HL-60 (cell line): ENCODE measurements around the gene ALOX12B.

Experiments
- DNase-seq, 2 experiments: peaks; one replicate each; pipeline ENCODE4 v3.0.0-alpha.2; 2010 to 2020; ENCODE audit warnings: low read depth in 1 of 2, low spot score in 1 of 2
- H3K27ac ChIP-seq: fragments of 250-450 bp; sonication (Bioruptor Pico); replicated peaks from 2 replicates; pipeline ENCODE4 v1.5.1; 2020; ENCODE audit warnings: mild to moderate bottlenecking, moderate library complexity
- H3K27me3 ChIP-seq: fragments of 250-450 bp; sonication (Bioruptor Pico); 2 replicates; pipeline ENCODE4 v1.5.1; 2021; ENCODE audit warnings: mild to moderate bottlenecking, moderate library complexity; ENCODE audit not compliant: insufficient read depth, poor library complexity, severe bottlenecking
- H3K4me3 ChIP-seq: replicated peaks from 2 replicates; pipeline ENCODE4 v1.5.1; 2011; ENCODE audit warnings: mild to moderate bottlenecking, control low read depth, low read length; ENCODE audit not compliant: insufficient read depth
- GABPA ChIP-seq: IDR thresholded peaks from 2 replicates; pipeline ENCODE4 v1.6.1; 2012; ENCODE audit warnings: low read depth
- POLR2AphosphoS5 ChIP-seq: IDR thresholded peaks from 2 replicates; pipeline ENCODE4 v1.6.1; 2012; ENCODE audit warnings: low read depth
- SPI1 ChIP-seq: IDR thresholded peaks from 2 replicates; pipeline ENCODE4 v1.6.1; 2012; ENCODE audit warnings: low read depth, mild to moderate bottlenecking, borderline replicate concordance
- TF ChIP-seq, protein P1 (sequence below): IDR thresholded peaks from one replicate; pipeline ENCODE4 v1.5.1; 2011; ENCODE audit warnings: low read length, control low read depth, inconsistent platforms; ENCODE audit not compliant: insufficient read depth
- TF ChIP-seq, protein P2 (sequence below): IDR thresholded peaks from 2 replicates; pipeline ENCODE4 v1.6.1; 2012; ENCODE audit warnings: low read depth; ENCODE audit not compliant: insufficient replicate concordance

Gene ALOX12B

DNA sequence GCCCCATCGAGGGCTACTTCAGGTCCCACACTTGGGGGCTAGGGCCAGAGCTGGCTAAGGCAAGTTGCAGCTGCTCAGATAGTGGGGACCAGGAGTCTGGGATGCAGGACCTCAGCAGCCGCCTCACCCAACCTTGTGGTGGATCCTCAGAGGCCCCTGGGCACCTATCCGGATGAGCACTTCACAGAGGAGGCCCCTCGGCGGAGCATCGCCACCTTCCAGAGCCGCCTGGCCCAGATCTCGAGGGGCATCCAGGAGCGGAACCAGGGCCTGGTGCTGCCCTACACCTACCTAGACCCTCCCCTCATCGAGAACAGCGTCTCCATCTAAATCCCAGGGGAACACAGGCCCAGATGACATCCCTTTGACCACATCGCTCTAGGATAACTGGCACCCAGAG, 39.3 kb downstream of the ALOX12B start:
- H3K4me3 ChIP-seq: no peak overlapping the region
- TF ChIP-seq SPI1 (no peak), POLR2AphosphoS5 (no peak), GABPA (no peak)
- TF ChIP-seq, protein P1, sequence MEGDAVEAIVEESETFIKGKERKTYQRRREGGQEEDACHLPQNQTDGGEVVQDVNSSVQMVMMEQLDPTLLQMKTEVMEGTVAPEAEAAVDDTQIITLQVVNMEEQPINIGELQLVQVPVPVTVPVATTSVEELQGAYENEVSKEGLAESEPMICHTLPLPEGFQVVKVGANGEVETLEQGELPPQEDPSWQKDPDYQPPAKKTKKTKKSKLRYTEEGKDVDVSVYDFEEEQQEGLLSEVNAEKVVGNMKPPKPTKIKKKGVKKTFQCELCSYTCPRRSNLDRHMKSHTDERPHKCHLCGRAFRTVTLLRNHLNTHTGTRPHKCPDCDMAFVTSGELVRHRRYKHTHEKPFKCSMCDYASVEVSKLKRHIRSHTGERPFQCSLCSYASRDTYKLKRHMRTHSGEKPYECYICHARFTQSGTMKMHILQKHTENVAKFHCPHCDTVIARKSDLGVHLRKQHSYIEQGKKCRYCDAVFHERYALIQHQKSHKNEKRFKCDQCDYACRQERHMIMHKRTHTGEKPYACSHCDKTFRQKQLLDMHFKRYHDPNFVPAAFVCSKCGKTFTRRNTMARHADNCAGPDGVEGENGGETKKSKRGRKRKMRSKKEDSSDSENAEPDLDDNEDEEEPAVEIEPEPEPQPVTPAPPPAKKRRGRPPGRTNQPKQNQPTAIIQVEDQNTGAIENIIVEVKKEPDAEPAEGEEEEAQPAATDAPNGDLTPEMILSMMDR: no peak
- TF ChIP-seq, protein P2, sequence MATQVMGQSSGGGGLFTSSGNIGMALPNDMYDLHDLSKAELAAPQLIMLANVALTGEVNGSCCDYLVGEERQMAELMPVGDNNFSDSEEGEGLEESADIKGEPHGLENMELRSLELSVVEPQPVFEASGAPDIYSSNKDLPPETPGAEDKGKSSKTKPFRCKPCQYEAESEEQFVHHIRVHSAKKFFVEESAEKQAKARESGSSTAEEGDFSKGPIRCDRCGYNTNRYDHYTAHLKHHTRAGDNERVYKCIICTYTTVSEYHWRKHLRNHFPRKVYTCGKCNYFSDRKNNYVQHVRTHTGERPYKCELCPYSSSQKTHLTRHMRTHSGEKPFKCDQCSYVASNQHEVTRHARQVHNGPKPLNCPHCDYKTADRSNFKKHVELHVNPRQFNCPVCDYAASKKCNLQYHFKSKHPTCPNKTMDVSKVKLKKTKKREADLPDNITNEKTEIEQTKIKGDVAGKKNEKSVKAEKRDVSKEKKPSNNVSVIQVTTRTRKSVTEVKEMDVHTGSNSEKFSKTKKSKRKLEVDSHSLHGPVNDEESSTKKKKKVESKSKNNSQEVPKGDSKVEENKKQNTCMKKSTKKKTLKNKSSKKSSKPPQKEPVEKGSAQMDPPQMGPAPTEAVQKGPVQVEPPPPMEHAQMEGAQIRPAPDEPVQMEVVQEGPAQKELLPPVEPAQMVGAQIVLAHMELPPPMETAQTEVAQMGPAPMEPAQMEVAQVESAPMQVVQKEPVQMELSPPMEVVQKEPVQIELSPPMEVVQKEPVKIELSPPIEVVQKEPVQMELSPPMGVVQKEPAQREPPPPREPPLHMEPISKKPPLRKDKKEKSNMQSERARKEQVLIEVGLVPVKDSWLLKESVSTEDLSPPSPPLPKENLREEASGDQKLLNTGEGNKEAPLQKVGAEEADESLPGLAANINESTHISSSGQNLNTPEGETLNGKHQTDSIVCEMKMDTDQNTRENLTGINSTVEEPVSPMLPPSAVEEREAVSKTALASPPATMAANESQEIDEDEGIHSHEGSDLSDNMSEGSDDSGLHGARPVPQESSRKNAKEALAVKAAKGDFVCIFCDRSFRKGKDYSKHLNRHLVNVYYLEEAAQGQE: no peak
- no peak for DNase-seq
- no peaks in the 10 kb centered on the region for H3K27me3 ChIP-seq
- no peak overlapping the region for H3K27ac ChIP-seq

DNA sequence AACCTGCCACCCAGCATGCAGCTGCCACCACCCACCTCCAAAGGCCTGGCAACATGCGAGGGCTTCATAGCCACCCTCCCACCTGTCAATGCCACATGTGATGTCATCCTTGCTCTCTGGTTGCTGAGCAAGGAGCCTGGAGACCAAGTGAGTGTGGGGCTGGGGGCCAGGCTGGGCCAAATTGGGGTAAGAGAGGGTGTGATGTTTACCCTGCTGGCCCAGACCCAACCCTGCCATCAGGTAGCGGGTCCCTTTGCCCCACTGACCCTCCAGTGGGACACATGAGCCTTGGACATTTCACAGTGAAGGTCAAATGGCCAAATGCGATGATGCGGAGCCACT, 39.8 kb downstream of the ALOX12B start:
- TF ChIP-seq, protein P2: no peak
- TF ChIP-seq, protein P1: no peak
- TF ChIP-seq SPI1: no peak
- no peak for TF ChIP-seq GABPA
- no peak for TF ChIP-seq POLR2AphosphoS5
- no peak for DNase-seq
- Histone ChIP-seq H3K4me3 (no peak overlapping the region), H3K27me3 (no peaks in the 10 kb centered on the region), H3K27ac (no peak overlapping the region)

DNA sequence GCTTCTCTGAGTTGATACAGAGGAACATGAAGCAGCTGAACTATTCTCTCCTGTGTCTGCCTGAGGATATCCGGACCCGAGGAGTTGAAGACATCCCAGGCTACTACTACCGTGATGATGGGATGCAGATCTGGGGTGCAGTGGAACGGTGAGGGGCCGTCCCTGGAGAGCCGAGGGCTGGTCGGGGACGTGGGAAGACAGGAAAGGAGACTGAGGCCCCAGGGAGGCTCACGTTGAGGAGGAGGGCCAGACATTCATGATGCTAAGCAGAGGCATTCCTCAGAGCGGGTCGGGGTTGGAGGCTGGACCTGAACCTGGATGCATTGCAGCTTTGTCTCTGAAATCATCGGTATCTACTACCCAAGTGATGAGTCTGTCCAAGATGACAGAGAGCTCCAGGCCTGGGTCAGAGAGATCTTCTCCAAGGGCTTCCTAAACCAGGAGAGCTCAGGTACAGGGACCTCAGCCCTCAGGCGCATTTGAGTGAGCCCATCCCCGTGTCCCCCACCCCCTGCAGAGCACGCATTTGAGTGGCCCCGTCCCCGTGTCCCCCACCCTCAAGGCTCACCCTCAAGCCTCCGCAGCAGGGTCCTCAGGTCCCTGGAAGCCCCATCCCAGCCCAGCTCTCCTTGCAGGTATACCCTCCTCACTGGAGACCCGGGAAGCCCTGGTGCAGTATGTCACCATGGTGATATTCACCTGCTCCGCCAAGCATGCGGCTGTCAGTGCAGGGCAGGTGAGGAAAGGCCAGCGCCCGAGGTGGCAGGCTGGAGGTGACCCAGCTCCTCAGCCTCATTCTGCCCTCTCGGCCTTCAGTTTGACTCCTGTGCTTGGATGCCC, 40.4 kb downstream of the ALOX12B start:
- Histone ChIP-seq H3K4me3 (no peak overlapping the region), H3K27me3 (no peaks in the 10 kb centered on the region), H3K27ac (no peak overlapping the region)
- DNase-seq: no peak
- no peak for TF ChIP-seq POLR2AphosphoS5
- TF ChIP-seq GABPA: no peak
- TF ChIP-seq, protein P1: no peak
- TF ChIP-seq, protein P2: no peak
- TF ChIP-seq SPI1: no peak
